CD4-positive, alpha-beta T cell treated with Interleukin-4 for 1 hour (primary cell): ENCODE measurements around the gene LONRF2.

Experiments
- DNase-seq, 2 donors: peaks; one replicate each; pipeline ENCODE4 v3.0.0-alpha.2; 2020 to 2022

LONRF2 gene

GRCh38 chr2:100274076-100274475 is 48.2 kb downstream of the LONRF2 start:
- DNase-seq = no peak

DNA sequence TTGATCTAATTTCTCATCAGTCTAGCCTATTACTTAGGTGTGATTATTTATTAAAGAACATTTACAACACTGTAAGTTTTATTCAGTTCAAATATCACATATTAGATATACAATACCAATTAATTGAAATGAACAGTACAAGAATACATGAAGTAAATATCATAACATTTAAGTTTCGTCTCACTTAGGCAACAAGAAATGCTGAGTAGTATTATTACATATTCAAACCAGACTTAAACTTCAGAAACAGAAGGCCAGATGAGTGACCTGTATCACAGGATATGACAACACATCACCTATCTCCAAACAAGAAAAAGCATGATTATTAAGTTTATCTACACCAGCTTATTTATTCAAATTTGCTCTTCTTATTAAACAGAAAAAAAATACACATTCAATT is 48.9 kb downstream of the LONRF2 start:
- DNase-seq = no peak

- no peak for DNase-seq
Measured at GRCh38 chr2:100272841-100273329, 49.4 kb downstream of the LONRF2 start.

DNA sequence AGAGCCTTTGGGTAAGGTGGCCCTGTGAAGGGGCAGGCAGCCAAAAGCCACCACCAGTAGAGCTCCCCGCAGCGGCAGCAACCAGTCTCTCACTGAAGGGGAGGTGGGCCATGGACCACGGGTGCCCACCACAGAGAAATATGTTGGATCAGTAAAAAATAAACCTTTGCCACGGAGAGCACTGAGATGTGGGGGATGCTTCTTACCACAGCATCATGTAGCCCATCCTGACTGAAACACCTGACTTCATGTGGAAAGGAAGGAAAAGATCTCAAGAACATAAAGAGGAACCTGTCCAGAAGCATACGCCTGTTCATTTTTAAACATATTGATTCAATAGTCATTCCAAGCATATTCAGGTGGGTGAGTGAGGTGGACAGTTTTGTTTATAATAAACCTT is 51.1 kb downstream of the LONRF2 start:
- DNase-seq = no peak

- no peak for DNase-seq
Measured at GRCh38 chr2:100270381-100271146, 51.7 kb downstream of the LONRF2 start.

DNA sequence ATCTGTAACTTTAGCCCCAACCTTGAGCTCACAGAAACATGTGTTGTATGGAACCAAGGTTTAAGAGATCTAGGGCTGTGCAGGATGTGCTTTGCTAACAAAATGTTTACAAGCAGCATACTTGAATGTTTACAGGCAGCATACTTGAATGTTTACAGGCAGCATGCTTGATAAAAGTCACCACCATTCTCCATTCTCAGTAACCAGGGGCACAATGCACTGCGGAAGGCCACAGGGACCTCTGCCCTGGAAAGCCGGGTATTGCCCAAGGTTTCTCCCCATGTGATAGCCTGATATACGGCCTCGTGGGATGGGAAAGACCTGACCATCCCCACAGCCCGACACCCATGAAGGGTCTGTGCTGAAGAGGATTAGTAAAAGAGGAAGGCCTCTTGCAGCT is 52.4 kb downstream of the LONRF2 start:
- DNase-seq = no peak

- no peak for DNase-seq
Measured at GRCh38 chr2:100268986-100269385, 53.3 kb downstream of the LONRF2 start.

DNA sequence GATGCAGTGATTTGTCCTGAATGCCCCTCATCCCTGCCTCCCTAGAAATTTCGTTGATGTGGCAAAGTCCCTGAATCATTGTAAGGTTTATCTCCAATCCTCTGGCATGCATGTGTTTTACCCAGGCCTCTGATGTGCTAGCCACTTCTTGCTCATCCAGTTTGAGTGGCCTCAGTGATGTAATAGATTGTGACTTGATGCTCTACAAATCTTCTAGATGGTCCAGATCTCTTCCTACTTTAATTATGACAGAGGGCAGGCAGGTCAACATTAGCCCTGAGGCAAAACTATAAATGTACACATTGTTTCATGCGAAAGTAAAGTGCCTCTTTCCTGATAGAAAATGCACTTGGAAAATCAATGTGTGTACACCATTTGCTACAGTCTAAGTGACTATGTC is 54.5 kb downstream of the LONRF2 start:
- DNase-seq = no peak

- no peak for DNase-seq
Measured at GRCh38 chr2:100266126-100266525, 56.2 kb downstream of the LONRF2 start.

DNA sequence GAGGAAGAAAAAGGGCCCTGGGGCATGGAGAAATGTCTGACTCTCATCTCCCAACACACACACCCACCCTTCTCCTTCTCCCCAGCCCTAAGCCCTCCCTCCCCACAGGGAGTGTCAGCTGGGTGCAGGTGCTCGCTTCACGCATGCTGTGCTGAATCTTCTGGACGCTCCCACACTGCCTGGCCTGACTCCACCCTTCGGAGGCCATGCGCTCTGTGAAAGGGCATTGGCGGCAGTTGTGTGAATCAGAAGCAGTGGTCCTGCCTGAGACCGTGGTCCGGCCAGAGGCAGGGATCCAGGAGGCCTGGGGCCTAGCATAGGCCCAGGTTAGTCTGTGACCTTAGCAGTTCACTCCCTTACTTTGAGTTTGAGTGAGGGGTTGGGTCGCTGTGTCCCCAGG is 57.1 kb downstream of the LONRF2 start:
- no peak for DNase-seq

- no peak for DNase-seq
Measured at GRCh38 chr2:100264651-100265050, 57.6 kb downstream of the LONRF2 start.

GRCh38 chr2:100264121-100264520 is 58.2 kb downstream of the LONRF2 start:
- no peak for DNase-seq

GRCh38 chr2:100262555-100263320 is 59.6 kb downstream of the LONRF2 start:
- peak; percentile 42 to 46 for DNase-seq

DNA sequence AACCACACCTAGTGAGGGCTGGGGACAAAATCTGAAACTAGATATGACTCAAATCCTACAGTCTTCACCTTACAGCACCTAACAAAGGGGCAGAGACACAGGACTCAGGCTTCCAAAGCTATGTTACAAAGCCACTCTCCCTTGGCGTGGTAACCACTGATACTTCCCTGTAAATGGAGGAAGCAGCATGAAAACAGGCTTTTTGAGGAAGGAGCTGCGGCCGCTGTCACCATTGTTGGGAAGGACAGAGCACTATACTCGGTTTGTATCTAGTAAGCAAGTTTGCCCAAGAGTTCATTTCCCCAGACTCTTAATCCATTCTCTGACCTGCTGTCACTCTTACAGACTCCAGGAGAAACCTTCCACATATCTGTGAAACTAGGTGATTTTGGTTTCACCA is 60.3 kb downstream of the LONRF2 start:
- DNase-seq = no peak

GRCh38 chr2:100260712-100261620 is 61.3 kb downstream of the LONRF2 start:
- DNase-seq = peak in 1 of 2 donors; percentile 38

DNA sequence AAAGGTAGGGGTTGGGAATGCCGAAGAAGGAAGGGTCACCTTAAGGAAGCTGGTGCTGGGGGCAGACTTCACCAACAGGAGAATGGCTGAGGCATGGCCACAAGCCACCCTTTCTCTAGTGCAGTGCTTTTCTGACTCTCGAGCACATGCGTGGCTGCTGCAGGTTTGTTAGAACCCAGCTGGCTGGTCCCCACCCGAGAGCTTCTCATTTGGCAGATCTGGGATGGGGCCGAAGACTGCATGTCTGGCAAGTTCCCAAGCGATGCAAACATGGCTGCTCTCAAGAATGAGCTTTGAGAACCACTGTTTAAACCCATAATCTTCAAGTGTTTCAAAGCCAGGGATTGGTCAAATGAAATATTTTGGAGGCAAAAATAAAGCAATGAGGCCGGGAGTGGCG is 63.2 kb downstream of the LONRF2 start:
- DNase-seq = no peak

DNA sequence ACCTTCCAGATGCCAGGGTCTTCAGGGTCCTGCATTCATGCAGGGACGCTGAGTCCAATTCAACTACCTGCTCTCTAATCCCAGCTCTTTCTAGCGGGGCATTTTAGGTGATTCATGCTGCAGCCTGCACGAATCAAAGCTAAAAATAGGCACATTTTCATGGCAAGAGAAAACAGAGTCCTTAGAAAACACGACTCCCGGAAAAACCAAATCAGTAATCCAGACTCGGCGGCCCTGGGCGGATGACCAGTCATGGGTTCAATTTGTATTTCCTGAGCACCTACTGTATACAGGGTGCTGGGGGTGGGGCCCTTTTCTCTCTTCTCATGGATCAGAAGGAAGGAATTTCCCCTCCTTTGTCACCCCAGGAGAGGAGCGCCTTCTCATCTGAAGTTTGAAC is 64.4 kb downstream of the LONRF2 start:
- DNase-seq = no peak

DNA sequence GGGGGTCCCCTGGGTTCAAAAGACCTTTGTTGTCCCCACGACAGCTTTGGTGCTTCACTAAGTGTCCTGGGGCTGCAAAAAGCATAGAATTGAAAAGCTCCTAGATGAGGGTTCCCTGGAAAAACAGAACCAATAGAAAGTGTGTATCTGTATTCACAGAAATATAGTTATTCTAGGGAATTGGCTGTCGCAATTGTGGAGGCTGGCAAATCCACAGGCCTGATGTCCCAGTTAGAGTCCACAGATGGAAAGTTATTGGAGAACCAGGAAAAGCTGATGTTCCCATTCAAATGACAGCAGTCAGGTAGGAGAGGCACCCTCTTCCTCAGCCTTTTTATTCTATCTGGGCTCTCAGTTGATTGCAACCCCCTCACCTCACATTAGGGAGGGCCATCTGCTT is 65.5 kb downstream of the LONRF2 start:
- no peak for DNase-seq

DNA sequence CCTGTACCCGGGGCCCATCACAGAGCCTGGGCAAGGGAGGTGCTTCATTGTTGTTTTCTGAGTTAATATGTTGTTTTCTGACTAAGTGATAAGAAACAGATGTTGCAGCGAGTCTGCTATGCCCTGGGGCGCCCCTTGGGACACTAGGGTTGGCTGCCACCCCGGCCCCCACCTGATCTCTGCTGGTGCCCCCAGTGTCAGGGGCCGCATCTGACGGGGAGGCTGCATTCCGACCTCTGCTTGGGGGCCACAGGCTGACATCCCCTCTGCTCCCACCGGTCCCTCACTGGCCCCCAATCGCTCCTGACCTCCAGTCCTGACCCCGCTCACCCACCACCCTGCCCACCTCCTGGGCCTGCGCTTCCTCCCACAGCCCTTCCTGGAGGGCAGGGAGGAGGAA is 65.9 kb downstream of the LONRF2 start:
- no peak for DNase-seq

DNA sequence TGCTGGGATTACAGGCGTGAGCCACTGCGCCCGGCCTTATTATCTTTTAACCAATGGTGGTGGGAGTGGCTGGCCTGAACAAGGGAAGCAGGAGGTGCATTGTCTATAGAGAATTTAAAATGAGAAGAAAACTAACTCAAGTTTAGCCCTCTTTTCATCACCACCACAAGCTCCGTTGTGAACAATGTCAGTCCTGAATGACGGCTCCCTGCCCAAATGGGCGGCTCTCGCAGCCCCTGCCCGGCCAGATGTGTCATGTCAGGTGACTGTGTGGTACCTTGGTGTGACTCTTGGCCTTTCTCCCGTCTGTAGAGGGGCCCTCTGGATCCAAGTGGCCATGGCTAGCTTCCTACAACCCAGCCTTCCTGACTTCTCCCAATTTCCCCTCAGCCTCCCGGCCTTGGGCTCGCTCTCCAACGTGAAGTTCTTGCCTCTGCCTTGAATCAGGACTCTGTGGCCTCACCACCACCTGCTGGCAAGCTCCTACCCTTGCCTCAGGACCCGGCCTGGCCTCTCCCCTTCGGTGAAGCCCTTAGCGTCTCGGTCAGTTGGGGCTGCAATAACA is 67.6 kb downstream of the LONRF2 start:
- no peak for DNase-seq

- no peak for DNase-seq
Measured at GRCh38 chr2:100253786-100254185, 68.5 kb downstream of the LONRF2 start.

- no peak for DNase-seq
Measured at GRCh38 chr2:100252811-100253698, 69.2 kb downstream of the LONRF2 start.
